SU-DHL-6 (cell line): ENCODE results near the gene PDE6D.

Source experiments
- CTCF ChIP-seq: fragments of 200-600 bp; sonication (generic); IDR thresholded peaks from one replicate; pipeline ENCODE4 v1.5.1; 2017; ENCODE audit warnings: antibody characterized with exemption, mild to moderate bottlenecking, low read length, moderate library complexity; ENCODE audit not compliant: insufficient read depth, poor library complexity, severe bottlenecking
- EZH2phosphoT487 ChIP-seq: fragments of 200-600 bp; sonication (generic), shearing (Covaris generic); conservative IDR thresholded peaks from 2 replicates; pipeline ENCODE4 v1.6.1; 2018; ENCODE audit warnings: mild to moderate bottlenecking, antibody characterized with exemption, low read length, moderate library complexity, mixed read lengths

DNA sequence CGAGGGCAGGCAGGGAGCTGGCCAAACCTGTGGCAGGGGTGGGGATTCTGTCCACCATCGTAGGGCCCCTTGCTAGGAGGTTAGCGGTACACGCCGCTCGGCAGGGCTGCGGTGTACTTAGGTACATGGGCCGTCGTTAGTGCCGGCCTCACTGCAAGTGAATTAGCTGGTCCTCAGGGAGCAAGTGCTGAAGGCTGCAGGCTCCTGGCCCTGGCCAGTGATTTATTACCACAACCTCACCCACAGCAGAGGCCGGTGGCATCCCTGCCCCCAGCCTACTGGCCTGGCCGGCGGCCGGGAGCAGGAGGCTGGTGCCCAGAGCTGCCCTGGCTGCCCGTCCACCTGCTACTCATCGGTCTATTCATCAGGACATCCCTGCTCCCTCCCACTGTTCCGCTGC lies 92.4 kb downstream of the PDE6D start:
- TF ChIP-seq CTCF: no peak
- no peak for TF ChIP-seq EZH2phosphoT487
